Left ventricle myocardium inferior (tissue), 1 donor: ENCODE measurements around the gene ITPKA. TPM values are rescaled to one million over a fixed set of nuclear protein-coding genes. Genes with fewer than 3 reads are reported as not detected.

Source experiments
- DNase-seq: peaks from one replicate; pipeline ENCODE4 v3.0.0-alpha.2; 2020
- H3K27ac ChIP-seq: fragments of 200-600 bp; replicated peaks from 2 replicates; pipeline ENCODE4 v1.8.0; 2021
- H3K27me3 ChIP-seq: fragments of 200-600 bp; 2 replicates; pipeline ENCODE4 v1.8.0; 2021; ENCODE audit warnings: low read depth
- H3K36me3 ChIP-seq: fragments of 200-600 bp; 2 replicates; pipeline ENCODE4 v1.8.0; 2021
- H3K4me1 ChIP-seq: fragments of 200-600 bp; 2 replicates; pipeline ENCODE4 v1.8.0; 2021
- H3K4me3 ChIP-seq: fragments of 200-600 bp; 2 replicates; pipeline ENCODE4 v1.8.0; 2021; ENCODE audit warnings: mild to moderate bottlenecking, moderate library complexity
- H3K9me3 ChIP-seq: fragments of 200-600 bp; replicated peaks from 2 replicates; pipeline ENCODE4 v1.8.0; 2021
- intact Hi-C: fragments of 100-400 bp; cut with micrococcal nuclease; formaldehyde crosslinking; loops from one replicate; pipeline ENCODE4 v1.11.0; 2022
- total RNA-seq: library from RNA; stranded (reverse); fragmentation: NEBNext Ultra II Directional; extraction: Animal tissue kit (Norgen Biotek cat#: 25700); gene quantifications from one replicate; pipeline ENCODE4 v1.2.1, GENCODE V29; 2021
- TF ChIP-seq, protein P1 (sequence below): fragments of 200-600 bp; IDR thresholded peaks from 2 replicates; pipeline ENCODE4 v1.8.0; 2021; ENCODE audit warnings: antibody characterized with exemption, mild to moderate bottlenecking, borderline replicate concordance
- donor health status: DM: no; HTN: yes; CAD: no; lungs with severe emphysema.

The ITPKA gene
- total RNA-seq, 1 donor from 2014 or later, result 1.9 TPM

- H3K9me3 ChIP-seq, result no peaks in the 10 kb centered on the region
- H3K36me3 ChIP-seq, result no peaks in the 10 kb centered on the region
- peak overlapping the region; percentile 86 for H3K4me3 ChIP-seq
- DNase-seq, result no peak
- TF ChIP-seq, protein P1, sequence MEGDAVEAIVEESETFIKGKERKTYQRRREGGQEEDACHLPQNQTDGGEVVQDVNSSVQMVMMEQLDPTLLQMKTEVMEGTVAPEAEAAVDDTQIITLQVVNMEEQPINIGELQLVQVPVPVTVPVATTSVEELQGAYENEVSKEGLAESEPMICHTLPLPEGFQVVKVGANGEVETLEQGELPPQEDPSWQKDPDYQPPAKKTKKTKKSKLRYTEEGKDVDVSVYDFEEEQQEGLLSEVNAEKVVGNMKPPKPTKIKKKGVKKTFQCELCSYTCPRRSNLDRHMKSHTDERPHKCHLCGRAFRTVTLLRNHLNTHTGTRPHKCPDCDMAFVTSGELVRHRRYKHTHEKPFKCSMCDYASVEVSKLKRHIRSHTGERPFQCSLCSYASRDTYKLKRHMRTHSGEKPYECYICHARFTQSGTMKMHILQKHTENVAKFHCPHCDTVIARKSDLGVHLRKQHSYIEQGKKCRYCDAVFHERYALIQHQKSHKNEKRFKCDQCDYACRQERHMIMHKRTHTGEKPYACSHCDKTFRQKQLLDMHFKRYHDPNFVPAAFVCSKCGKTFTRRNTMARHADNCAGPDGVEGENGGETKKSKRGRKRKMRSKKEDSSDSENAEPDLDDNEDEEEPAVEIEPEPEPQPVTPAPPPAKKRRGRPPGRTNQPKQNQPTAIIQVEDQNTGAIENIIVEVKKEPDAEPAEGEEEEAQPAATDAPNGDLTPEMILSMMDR, result no peak
- H3K4me1 ChIP-seq, result peaks cover 39% of the 10 kb centered on the region
- H3K27ac ChIP-seq, result no peak overlapping the region
- intact Hi-C loops, result no loop called here
- H3K27me3 ChIP-seq, result peaks cover 72% of the 10 kb centered on the region
Observed at GRCh38 chr15:41494922-41495735, 1.5 kb downstream of the ITPKA start.

GRCh38 chr15:41495736-41496599, 2.3 kb downstream of the ITPKA start:
- DNase-seq, result no peak

GRCh38 chr15:41498657-41499056, 5.0 kb downstream of the ITPKA start:
- Histone ChIP-seq H3K9me3 (no peaks in the 10 kb centered on the region), H3K27me3 (peaks cover 90% of the 10 kb centered on the region), H3K4me1 (peaks cover 48% of the 10 kb centered on the region), H3K4me3 (no peak overlapping the region), H3K27ac (no peak overlapping the region), H3K36me3 (no peaks in the 10 kb centered on the region)
- TF ChIP-seq, protein P1, result no peak
- DNase-seq, result no peak
- intact Hi-C loops, result no loop called here

More at GRCh38 chr15:41495736-41496599, 2.3 kb downstream of the ITPKA start:
- peaks cover 40% of the 10 kb centered on the region for H3K4me1 ChIP-seq
- H3K27me3 ChIP-seq, result peaks cover 72% of the 10 kb centered on the region
- TF ChIP-seq, protein P1, result no peak
- intact Hi-C loops, result no loop called here
- H3K27ac ChIP-seq, result no peak overlapping the region
- H3K9me3 ChIP-seq, result no peaks in the 10 kb centered on the region
- H3K36me3 ChIP-seq, result no peaks in the 10 kb centered on the region
- peak overlapping the region; percentile 86 for H3K4me3 ChIP-seq

DNA sequence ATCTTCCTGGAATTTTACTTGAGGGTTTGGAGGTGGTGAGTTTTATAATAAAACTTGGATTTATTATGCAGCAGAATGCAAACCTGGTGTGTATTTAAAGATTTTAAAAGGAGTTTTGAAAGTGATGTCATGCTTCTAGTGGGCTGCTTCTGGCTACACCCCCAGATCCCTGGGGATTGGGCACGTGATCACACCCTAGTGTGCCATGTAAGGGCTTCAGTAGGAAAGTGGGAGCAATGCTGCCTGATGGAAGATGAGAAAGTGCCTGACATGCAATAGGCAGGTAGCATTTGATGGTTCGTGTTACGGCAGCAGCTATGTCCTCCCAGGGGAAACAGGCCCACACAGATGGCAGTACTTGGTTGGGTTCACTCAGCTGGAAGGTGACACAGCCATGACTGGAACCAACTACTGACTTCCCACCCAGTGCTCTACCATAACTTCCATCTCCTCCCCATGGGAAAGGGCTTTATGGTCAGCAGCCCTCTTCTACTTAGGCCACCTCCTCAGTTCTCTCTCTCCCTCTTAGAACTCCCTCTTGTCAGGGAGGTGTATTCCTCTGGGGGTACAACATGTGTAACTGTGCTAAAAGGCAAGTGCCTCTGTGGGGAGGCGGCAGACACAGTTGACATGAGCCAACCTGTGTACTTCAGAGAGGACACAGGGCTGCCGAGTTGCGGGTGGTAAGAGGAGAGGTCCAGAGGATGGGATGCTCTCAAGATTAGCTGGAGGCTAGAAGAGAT, 5.6 kb downstream of the ITPKA start:
- intact Hi-C loops, result no loop called here
- Histone ChIP-seq H3K9me3 (no peaks in the 10 kb centered on the region), H3K27ac (no peak overlapping the region), H3K36me3 (no peaks in the 10 kb centered on the region), H3K4me3 (no peak overlapping the region), H3K27me3 (peaks cover 91% of the 10 kb centered on the region), H3K4me1 (peaks cover 43% of the 10 kb centered on the region)
- DNase-seq, result no peak
- TF ChIP-seq, protein P1, result no peak
